LNCaP clone FGC (cell line): Measurements from ENCODE around the gene RSPH10B2.
"Not testable (repeated sequence)": the region's sequence is repeated elsewhere in the genome, so short reads cannot be mapped to it uniquely, and the experiment has no call there.

Experiments
- DNase-seq: peaks from one replicate; pipeline ENCODE4 v3.0.0-alpha.2; 2011; ENCODE audit warnings: low read depth
- H3K4me3 ChIP-seq: 2 replicates; pipeline ENCODE4 v1.5.1; 2011; ENCODE audit warnings: mild to moderate bottlenecking, low read depth, low read length, control low read depth
- CTCF ChIP-seq: IDR thresholded peaks from 2 replicates; pipeline ENCODE4 v1.5.1; 2012; ENCODE audit warnings: mild to moderate bottlenecking; ENCODE audit not compliant: control insufficient read depth, insufficient read depth; ENCODE audit errors: extremely low read depth

Gene RSPH10B2

DNA sequence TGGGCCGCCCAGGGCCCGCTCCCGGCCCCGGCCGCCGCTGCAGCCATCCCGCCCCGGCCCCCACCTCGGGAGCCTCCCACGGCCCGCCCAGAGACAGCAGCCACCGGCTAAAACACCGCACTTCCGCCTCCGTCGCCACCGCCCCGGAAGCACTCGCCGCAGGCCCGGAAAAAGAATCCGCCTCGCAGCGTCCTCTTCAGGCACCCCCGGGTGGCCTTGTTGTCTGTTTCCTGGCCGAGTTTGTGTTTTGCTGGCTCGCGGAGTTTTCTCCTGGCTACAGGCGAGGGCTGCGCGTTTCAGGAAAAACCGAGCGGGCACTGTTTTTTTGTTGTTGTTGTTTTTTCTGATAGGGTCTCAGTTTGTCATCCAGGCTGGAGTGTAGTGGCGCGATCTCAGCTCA, 72.2 kb downstream of the RSPH10B2 start, which contains the start of gene CCZ1B:
Gene CCZ1B, minus strand, starts transcription at position 125 of the 400 bp plus-strand sequence. Its CDS starts 78 bp downstream, at position 47.
- peak; percentile 34 for DNase-seq
- peak; percentile 33; the same call in 1 of the 2 replicates for TF ChIP-seq CTCF
- peak within 1 kb of the TSS; percentile 61 for H3K4me3 ChIP-seq

DNA sequence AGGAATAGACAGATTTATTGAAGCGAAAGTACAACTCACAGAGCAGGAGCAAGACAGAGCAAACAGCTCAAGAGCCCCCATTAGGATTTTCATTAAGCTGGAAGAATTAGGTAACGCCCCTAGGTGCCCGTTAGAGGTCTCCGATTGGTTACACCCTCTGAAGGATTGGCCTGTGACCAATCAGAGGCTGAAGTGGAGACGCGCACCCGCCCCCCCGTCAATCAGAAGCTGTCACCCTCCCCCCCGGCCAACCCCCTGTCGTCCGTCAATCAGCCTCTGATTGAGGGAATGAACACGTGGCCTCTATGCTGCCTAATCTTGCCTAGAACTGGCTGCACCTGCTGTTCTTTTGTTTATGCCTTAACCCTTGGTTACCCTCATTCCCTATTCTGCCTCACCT, 73.3 kb downstream of the RSPH10B2 start:
- not testable (repeated sequence) for H3K4me3 ChIP-seq, DNase-seq

GRCh38 chr7:6829616-6830015, 75.7 kb downstream of the RSPH10B2 start:
- not testable (repeated sequence) for DNase-seq, H3K4me3 ChIP-seq

DNA sequence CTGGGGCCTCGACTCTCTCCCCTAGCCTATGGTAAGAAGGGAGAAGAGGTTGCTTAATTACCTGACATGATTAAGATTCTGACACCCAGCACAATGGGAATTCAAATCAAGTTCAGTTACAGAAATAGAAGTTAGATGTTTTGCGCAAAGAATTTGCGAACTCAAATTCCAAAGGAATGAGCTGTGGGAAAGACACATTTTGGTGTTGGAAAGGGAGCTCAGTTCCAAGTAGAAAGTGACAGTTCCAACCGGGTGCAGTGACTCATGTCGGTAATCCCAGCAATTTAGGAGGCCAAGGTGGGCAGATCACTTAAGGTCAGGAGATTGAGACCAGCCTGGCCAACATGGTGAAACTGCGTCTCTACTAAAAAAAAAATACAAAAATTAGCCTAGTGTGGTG, 76.1 kb downstream of the RSPH10B2 start:
- DNase-seq, result not testable (repeated sequence)

DNA sequence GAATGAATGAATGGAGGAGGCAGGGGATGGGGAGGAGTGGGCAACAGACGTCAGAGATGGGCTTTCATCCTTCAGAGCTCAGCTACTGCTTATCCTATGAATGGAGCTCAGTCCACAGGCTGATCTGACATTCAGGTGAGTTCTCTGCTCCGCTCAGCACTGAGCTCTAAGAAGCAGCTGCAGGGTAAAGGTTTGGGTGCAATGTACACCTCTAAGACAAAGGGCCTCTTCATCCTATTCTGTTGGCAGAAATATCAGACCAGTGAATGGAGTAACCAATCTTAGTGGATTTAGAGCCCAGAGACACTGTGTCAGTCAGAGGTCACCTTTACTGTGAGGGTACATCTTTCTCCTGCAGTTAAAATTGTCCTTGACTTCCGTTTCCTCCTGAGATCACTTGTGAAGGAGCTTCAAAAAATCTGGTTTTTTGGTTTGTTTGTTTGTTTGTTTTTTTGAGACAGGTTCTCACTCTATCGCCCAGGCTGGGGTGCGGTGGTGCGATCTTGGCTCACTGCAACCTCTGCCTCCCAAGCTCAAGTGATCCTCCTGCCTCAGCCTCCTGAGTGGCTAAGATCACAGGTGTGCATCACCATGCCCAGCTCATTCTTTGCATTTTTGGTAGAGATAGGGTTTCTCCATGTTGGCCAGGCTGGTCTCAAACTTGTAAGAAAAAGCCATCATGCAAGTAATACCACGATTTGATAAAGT, 77.3 kb downstream of the RSPH10B2 start:
- no peak for DNase-seq
- no peak for TF ChIP-seq CTCF
- H3K4me3 ChIP-seq, result no peak overlapping the region

More for the DNA sequence above, 76.1 kb downstream of the RSPH10B2 start:
- H3K4me3 ChIP-seq, result not testable (repeated sequence)

GRCh38 chr7:6833636-6834035, 79.7 kb downstream of the RSPH10B2 start:
- DNase-seq, result no peak
- no peak for TF ChIP-seq CTCF
- H3K4me3 ChIP-seq, result no peak overlapping the region

GRCh38 chr7:6835521-6835920, 81.6 kb downstream of the RSPH10B2 start:
- not testable (repeated sequence) for DNase-seq, H3K4me3 ChIP-seq

GRCh38 chr7:6837081-6837480, 83.2 kb downstream of the RSPH10B2 start:
- DNase-seq, H3K4me3 ChIP-seq: not testable (repeated sequence)

GRCh38 chr7:6842278-6842921, 88.5 kb downstream of the RSPH10B2 start:
- peak; percentile 74 for DNase-seq
- not testable (repeated sequence) for H3K4me3 ChIP-seq

- H3K4me3 ChIP-seq, DNase-seq: not testable (repeated sequence)
These were observed 89.2 kb downstream of the RSPH10B2 start for GRCh38 chr7:6843092-6843491.

- not testable (repeated sequence) for H3K4me3 ChIP-seq, DNase-seq
These were observed 89.8 kb downstream of the RSPH10B2 start for GRCh38 chr7:6843654-6844053.

- not testable (repeated sequence) for H3K4me3 ChIP-seq, DNase-seq
These were observed 92.1 kb downstream of the RSPH10B2 start for GRCh38 chr7:6845971-6846449.

DNA sequence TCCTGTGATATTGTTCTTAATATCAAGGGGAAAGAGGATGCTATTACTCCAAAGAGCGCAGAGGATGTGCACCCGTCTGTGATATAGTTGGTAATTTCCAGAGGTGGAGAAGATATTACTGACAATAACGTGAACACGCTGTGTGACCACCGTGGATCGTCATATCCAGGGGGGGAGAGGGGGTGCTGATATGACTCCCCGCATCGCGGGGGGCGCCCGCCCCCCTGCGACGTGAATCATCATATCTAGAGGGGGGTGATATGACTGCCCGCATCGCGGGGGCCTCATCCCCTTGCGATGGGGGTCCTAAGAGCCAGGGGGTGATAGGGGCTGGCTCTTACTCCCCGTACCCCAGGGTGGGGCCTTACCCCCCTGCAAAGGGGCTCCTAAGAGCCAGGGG, 93.8 kb downstream of the RSPH10B2 start:
- not testable (repeated sequence) for H3K4me3 ChIP-seq, DNase-seq
